HG03095 (cell line): ENCODE data around the gene MAGI2.

Experiments used
- ATAC-seq: cut with Tn5 transposase; IDR thresholded peaks from one replicate; pipeline ENCODE4 v1.9.1; 2021; ENCODE audit warnings: moderate library complexity; ENCODE audit not compliant: unreplicated experiment

Gene MAGI2

DNA sequence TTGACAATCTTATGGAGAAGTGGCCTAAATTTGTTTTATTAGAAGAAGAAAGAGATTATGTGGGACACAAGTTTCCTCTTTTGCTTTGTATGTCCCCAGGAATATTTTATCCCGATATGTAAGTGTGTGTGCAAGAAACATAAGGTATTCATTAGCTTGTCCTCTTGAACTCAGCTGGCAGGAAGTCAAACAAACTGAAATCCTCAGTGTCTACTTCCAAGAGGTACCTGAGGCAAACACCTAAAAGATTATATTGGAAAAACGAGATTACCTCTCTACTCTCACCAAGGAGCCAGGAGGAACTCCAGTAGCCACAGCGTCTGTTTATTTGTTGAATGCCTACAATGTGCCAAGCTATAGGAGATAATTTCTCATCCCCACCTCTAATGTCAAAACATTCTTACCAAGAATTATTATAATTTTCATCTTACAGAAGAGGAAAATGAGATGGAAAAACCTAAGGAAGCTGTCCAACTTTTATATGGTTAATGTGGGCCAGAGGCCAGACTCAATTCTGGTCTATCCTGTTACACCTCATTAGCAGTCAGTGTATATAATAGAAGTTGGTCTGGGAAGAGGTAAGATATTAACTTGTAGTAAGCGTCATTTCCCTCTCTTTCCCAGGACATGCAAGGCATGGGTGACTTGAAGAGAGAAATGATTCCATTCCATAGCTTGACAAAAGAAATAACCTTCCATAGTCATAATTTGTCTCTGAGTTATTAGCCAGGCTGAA, 692.7 kb downstream of the MAGI2 start:
- no peak for ATAC-seq

DNA sequence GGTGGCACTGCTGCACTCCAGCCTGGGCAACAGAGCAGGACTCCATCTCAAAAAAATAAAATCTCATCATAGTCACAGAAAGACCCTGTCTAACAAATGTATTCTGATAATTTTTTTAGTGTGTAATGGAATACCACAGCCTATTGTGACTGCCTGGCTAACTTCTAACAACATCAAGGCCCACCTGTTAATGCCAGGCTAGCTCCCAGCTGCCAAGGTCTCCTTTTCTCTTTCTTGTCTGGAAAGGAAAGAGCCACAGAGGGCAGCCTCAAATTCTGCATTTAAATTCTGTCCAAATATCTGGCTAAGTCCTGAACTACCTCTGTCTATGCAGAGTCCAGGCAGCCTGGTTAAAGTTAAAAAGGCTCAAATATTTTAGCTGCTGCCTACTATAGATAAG, 700.9 kb downstream of the MAGI2 start:
- ATAC-seq: no peak

GRCh38 chr7:78751253-78751652, 702.2 kb downstream of the MAGI2 start:
- no peak for ATAC-seq

- ATAC-seq: no peak
Observed at GRCh38 chr7:78749052-78749746, 704.3 kb downstream of the MAGI2 start.

DNA sequence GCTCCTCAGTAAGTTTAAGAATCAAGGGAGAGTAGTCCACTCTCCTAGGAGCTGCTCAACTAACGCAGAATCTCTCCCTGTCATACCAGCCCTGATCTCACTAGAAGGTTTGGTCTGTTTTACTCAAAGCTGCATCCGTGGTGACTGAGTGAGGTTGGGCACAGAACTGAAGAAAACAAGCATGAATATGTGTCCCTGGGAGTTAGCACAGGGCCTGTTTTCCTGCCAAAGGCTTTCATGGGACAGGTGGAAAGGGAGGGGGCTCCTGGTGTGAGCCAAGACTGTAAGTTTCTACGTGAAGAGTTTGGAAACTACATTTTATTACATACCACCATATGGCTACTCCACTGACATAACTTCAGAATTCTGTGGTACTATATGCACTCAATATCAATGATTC, 705.9 kb downstream of the MAGI2 start:
- no peak for ATAC-seq

DNA sequence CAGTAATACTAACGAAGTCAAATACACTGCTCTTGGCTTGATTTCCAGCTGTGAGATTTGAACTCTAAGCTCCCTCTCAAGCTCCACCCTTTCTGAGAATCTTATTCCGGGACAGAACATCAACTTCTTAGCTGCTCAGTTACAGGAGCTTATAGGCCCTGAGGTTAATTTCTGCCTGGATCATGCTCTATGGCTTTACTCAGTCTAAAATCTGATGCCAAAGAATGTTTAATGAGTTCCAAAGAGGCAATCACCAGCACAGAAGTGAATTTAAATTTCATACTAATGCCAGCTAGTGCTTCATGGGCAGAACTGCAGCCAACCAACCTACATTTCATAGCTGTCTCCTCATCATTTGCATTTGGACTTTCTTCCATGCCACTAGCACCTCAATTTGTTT, 707.2 kb downstream of the MAGI2 start:
- no peak for ATAC-seq

GRCh38 chr7:78742694-78743093, 710.8 kb downstream of the MAGI2 start:
- no peak for ATAC-seq

DNA sequence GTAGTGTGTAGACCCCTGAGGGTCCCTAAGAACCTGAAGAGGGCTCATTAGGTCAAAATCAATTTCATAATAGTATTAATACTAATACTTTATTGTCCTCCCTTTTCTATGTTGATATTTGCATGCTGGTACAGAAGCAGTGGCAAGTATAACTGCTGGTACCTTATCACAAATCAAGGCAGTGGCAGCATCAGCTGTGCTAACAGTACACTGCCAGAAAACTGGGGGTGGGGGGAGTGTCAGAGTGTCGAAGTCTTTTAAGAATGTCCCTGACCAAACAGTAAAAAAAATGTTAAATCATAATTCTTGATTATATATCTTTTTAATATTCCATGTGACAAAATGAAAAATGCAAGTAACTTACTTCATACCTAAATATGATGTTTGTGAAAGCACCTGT, 716.9 kb downstream of the MAGI2 start:
- no peak for ATAC-seq

GRCh38 chr7:78734626-78735025, 718.8 kb downstream of the MAGI2 start:
- no peak for ATAC-seq

GRCh38 chr7:78720066-78720465, 733.4 kb downstream of the MAGI2 start:
- ATAC-seq: no peak

DNA sequence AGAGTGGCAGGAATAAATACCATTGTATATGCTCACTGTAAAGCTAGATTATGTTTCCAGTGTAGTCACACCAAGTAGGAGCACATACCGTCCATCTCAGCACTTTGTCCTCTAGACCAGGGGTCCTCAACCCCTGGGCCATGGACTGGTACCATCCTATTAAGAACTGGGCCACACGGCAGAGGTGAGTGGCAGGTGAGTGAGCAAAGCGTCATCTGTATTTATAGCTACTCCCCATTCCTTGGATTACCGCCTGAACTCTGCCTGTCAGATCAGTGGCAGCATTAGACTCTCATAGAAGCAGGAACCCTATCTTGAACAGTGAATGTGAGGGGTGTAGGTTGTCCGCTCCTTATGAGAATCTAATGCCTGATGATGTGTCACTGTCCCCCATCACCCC, 735.3 kb downstream of the MAGI2 start:
- no peak for ATAC-seq

- ATAC-seq: no peak
Observed at GRCh38 chr7:78716876-78717275, 736.6 kb downstream of the MAGI2 start.

DNA sequence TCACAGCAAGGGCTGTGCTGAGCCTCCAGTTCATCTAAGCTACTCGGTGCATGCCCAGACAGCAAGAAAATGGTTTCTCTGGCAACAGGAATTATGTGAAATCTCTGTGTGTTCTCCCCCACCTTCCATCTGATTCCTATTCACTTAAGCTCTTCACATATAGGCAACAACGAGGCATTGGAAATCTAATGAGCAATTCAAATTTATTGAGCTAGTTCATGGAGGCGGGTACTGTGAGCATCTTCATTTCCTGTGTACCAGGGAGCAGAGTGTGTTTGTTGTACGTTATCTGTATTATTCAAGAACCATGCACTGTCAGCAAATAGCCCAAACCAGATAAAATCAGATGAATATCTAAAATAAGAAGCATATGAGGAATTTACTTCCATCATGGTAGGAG, 739.1 kb downstream of the MAGI2 start:
- ATAC-seq: no peak

GRCh38 chr7:78712111-78712510, 741.4 kb downstream of the MAGI2 start:
- ATAC-seq: no peak

- no peak for ATAC-seq
Observed at GRCh38 chr7:78709658-78710057, 743.8 kb downstream of the MAGI2 start.

GRCh38 chr7:78704504-78704903, 749.0 kb downstream of the MAGI2 start:
- ATAC-seq: no peak

DNA sequence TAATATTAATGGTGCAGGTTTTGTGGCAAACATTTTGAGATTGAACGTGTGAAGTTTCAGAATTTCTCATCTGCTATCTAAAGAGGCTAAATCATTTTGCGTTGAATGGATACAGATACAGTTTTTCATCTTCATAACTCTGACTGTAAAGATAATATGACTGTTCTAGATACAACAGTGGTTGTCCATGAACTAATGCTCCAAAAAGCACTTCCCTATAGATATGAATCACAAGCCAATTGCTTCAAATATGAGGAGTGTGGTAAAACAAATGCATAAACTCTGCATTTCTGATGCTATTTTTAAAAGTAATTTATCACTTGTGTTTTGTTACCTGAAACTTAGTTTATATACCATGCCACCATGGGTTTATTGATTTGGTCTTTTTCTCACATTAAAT, 750.1 kb downstream of the MAGI2 start:
- ATAC-seq: no peak

- ATAC-seq: no peak
Observed at GRCh38 chr7:78702770-78703169, 750.7 kb downstream of the MAGI2 start.

DNA sequence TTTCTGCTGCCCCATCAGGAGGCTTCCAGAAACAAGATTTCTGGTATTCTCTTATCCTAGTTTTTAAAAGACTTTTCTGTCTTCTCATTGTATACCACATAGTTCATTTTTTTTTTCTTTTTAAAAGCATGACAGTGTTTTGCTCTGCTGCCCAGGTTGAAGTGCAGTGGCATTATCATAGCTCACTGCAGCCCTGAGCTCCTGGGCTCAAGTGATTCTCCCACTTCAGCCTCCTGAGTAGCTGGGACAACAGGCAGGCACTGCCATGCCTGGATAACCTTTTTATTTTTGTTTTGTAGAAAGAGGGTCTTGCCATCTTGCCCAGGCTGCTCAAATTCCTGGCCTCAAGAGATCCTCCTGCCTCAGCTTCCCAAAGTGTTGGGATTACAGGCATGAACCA, 757.6 kb downstream of the MAGI2 start:
- no peak for ATAC-seq

DNA sequence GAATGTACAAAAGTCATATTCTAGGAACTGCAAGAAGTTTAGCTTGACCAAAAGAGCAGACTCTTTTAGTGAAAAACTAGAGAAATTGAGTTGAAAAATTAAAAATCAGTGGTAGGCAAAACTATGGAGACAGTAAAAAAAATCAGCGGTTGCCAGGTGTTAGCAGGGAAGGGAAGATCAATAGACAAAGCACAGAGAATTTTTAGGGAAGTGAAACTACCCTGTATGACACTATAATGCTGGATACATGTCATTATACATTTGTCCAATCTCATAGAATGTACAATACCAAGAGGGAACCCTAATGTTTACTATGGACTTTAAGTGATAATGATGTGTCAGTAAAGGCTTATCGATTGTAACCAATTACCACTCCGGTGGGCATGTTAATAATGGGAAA, 761.9 kb downstream of the MAGI2 start:
- no peak for ATAC-seq

DNA sequence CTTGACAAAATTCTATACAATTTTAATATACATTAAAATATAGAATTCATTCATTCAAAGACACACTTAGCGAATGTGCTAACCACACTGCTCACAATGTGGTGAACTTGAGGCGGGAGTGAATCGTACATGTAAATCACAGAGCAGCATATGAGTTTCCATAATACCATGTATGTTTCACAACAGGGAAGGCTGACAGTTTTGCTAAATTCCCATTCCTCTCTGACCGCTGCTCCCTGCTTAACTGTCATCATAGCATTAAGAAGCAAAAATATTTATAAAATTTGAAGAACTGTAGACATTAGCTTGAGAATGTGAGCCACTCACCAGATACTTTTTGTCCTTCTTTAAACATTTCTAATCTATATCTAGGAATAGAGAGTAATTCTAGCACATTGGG, 763.3 kb downstream of the MAGI2 start:
- ATAC-seq: no peak

DNA sequence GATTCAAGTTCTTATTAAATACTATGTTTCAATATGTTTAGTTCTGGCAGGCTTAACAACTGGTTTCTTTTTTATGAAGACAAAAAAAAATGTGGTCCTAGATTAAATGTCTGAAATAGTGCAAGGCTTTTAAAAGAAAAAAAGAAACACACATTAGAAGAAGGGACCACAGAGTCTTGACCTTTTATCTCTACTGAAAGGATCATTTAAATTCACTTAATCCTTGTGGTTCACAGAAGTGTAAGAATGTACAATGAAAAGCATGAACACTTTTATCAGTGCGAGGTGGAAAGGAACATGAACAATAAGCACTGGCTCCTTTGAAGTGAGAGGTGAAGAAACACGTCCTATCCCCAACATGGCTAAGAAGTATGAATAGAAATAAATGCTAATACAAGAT, 765.1 kb downstream of the MAGI2 start:
- ATAC-seq: no peak

DNA sequence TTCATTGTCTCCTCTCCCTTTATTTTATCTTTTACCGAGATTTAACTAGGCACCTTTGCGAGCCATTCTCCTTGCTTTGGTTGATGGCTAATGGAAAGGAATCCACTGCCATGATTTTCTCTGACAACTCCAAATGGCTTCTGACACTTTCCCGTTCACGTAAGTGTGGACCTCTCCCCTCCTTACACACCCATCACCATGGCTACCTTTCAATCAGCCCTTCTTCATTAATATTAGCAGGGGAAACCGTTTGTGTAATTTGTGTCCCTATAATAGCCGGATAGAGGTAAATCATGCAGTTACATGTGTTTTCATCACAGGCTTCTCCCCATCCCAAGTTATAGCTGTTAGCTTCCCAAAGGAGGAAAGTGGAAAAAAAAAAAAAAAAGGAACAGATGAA, 767.3 kb downstream of the MAGI2 start:
- no peak for ATAC-seq
